Activated CD4-positive, alpha-beta memory T cell treated with anti-CD3 and anti-CD28 coated beads, Interleukin-2, amount 10 ng/mL, durations not matched to agents 7 days and 5 days (primary cell): Measurements from ENCODE around the gene SEMA6A. TPM values are rescaled to one million over a fixed set of nuclear protein-coding genes. Genes with fewer than 3 reads are reported as not detected.

Source experiments
- CTCF ChIA-PET: fragments of 350-600 bp; sonication (Branson Sonifier 250); formaldehyde crosslinking; loops from one replicate; lab custom pipeline; 2021; ENCODE audit warnings: antibody characterized with exemption, inconsistent platforms; lab: Charles Lee
- POLR2A ChIA-PET: fragments of 350-600 bp; sonication (Branson Sonifier 250); formaldehyde crosslinking; loops from one replicate; lab custom pipeline; 2021; ENCODE audit warnings: antibody characterized with exemption; lab: Charles Lee
- DNase-seq: peaks from one replicate; pipeline ENCODE4 v3.0.0-alpha.2; 2020
- H3K27ac Mint-ChIP-seq: one replicate; pipeline ENCODE4 v1.8.0; 2021; ENCODE audit warnings: mild to moderate bottlenecking, mixed read lengths
- H3K27me3 Mint-ChIP-seq: one replicate; pipeline ENCODE4 v1.8.0; 2021; ENCODE audit warnings: mixed read lengths
- H3K36me3 Mint-ChIP-seq: one replicate; pipeline ENCODE4 v1.8.0; 2021; ENCODE audit warnings: low read depth, mixed read lengths
- H3K4me1 Mint-ChIP-seq: one replicate; pipeline ENCODE4 v1.8.0; 2021; ENCODE audit warnings: mixed read lengths
- H3K4me3 Mint-ChIP-seq: one replicate; pipeline ENCODE4 v1.8.0; 2021; ENCODE audit warnings: mild to moderate bottlenecking, mixed read lengths
- H3K9me3 Mint-ChIP-seq: one replicate; pipeline ENCODE4 v1.8.0; 2021; ENCODE audit warnings: mixed read lengths
- total RNA-seq, 2 experiments: library from RNA; stranded (reverse); gene quantifications; one replicate each; pipeline ENCODE4 v1.2.3, GENCODE V29; 2021

SEMA6A gene
- total RNA-seq, 2 experiments from 2014 or later, result 0.13 TPM; not detected in 1

DNA sequence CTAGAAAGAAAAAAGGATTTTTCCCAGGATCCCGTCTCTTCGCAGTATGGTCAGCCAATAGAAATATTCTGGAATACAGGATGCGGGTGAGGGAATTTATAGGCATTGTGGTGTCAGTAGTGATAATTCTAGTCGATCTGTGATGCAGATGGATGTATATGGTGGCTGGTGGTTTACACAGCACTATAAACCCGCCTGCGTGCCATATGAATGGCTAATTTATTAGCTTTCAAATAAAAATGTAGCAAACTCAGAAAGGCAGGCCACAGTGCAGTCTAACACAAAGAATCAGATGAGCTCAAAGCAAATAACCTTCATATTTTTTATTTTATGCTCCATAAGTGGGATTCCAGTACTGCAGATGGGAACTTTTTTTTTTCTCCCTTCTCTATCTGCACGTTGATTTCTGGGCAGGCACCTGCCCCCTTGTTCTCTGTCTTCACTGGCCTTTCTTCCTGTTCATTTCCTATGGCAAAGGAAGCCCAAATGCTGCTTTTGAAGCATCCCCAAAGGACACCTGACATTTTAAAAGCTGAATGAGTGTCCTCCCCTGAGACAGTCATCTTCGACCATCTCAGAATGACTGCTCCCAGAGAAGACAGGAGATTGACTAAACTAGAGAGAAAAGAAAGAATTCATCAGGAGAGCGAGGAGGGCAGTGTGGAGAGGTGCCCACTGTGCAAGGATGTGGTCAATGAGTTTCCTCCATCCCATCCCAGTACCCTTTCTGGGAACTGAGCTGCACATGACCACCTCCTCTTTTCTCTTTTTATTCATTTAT, 52.1 kb downstream of the SEMA6A start:
- CTCF ChIA-PET, result no interaction called here
- Mint-ChIP-seq H3K36me3 (no peaks in the 10 kb centered on the region), H3K27ac (no peak overlapping the region), H3K27me3 (peaks cover 2% of the 10 kb centered on the region), H3K4me3 (no peak overlapping the region), H3K4me1 (no peaks in the 10 kb centered on the region), H3K9me3 (no peaks in the 10 kb centered on the region)
- POLR2A ChIA-PET, result no interaction called here
- DNase-seq, result no peak

GRCh38 chr5:116521173-116521872, 53.3 kb downstream of the SEMA6A start:
- no peaks in the 10 kb centered on the region for H3K36me3 Mint-ChIP-seq
- peaks cover 2% of the 10 kb centered on the region for H3K27me3 Mint-ChIP-seq
- ChIA-PET CTCF (no interaction called here), POLR2A (no interaction called here)
- no peak for DNase-seq
- H3K4me1 Mint-ChIP-seq, result no peaks in the 10 kb centered on the region
- H3K4me3 Mint-ChIP-seq, result no peak overlapping the region
- H3K27ac Mint-ChIP-seq, result no peak overlapping the region
- no peaks in the 10 kb centered on the region for H3K9me3 Mint-ChIP-seq

- no peak for DNase-seq
- no peak overlapping the region for H3K4me3 Mint-ChIP-seq
- H3K9me3 Mint-ChIP-seq, result no peaks in the 10 kb centered on the region
- H3K27ac Mint-ChIP-seq, result no peak overlapping the region
- no peaks in the 10 kb centered on the region for H3K36me3 Mint-ChIP-seq
- no peaks in the 10 kb centered on the region for H3K27me3 Mint-ChIP-seq
- POLR2A ChIA-PET, result no interaction called here
- no peaks in the 10 kb centered on the region for H3K4me1 Mint-ChIP-seq
- CTCF ChIA-PET, result no interaction called here
These were observed 53.9 kb downstream of the SEMA6A start for GRCh38 chr5:116520771-116521170.

- DNase-seq, result no peak
- no peaks in the 10 kb centered on the region for H3K27me3 Mint-ChIP-seq
- H3K27ac Mint-ChIP-seq, result no peak overlapping the region
- ChIA-PET CTCF (no interaction called here), POLR2A (no interaction called here)
- no peaks in the 10 kb centered on the region for H3K4me1 Mint-ChIP-seq
- H3K4me3 Mint-ChIP-seq, result no peak overlapping the region
- no peaks in the 10 kb centered on the region for H3K36me3 Mint-ChIP-seq
- no peaks in the 10 kb centered on the region for H3K9me3 Mint-ChIP-seq
These were observed 56.2 kb downstream of the SEMA6A start for GRCh38 chr5:116518423-116518822.

DNA sequence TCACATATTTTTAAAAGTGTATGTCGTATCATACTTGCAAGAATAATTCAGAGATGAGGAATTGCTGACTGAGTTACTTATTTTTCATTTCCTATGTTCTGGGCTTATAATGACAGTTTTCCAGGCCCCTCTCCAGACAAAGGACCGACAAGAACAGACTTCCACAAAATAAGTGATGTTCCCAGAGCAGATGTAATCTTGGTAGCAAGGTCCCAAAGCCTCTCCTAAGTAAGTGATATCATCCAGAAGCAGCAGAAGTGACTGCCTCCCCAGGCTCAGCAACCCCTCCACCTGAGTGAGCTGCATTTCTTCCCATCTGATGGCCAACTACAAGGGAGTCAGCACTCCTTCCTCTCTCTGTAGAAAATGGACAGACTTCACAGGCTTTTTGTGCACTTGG, 57.1 kb downstream of the SEMA6A start:
- no peaks in the 10 kb centered on the region for H3K36me3 Mint-ChIP-seq
- DNase-seq, result no peak
- no peak overlapping the region for H3K27ac Mint-ChIP-seq
- ChIA-PET POLR2A (no interaction called here), CTCF (no interaction called here)
- H3K9me3 Mint-ChIP-seq, result no peaks in the 10 kb centered on the region
- H3K4me1 Mint-ChIP-seq, result no peaks in the 10 kb centered on the region
- H3K4me3 Mint-ChIP-seq, result no peak overlapping the region
- H3K27me3 Mint-ChIP-seq, result no peaks in the 10 kb centered on the region

DNA sequence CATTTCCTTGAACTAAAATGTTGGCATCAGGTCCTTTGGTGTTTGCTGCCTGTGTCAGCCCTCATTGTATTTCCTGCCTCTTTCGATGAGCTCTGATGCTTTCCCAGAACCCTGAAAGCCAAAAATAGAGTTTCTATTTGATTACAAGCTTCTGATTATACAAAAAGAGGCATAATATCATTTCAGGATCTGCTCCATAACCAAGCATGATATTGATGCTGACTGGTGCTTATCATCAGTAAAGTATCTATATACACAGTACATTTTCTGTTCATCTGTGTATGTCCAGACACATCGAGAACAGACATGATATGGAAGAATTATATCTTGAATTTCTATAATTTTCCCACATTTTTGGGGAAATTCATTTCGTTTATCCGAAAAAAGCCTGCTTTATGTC, 58.6 kb downstream of the SEMA6A start:
- no peaks in the 10 kb centered on the region for H3K9me3 Mint-ChIP-seq
- no peak overlapping the region for H3K27ac Mint-ChIP-seq
- H3K27me3 Mint-ChIP-seq, result no peaks in the 10 kb centered on the region
- no peaks in the 10 kb centered on the region for H3K4me1 Mint-ChIP-seq
- ChIA-PET POLR2A (no interaction called here), CTCF (no interaction called here)
- H3K4me3 Mint-ChIP-seq, result no peak overlapping the region
- H3K36me3 Mint-ChIP-seq, result no peaks in the 10 kb centered on the region
- no peak for DNase-seq

GRCh38 chr5:116514421-116514970, 60.1 kb downstream of the SEMA6A start:
- DNase-seq, result no peak
- no peaks in the 10 kb centered on the region for H3K9me3 Mint-ChIP-seq
- H3K4me3 Mint-ChIP-seq, result no peak overlapping the region
- no peaks in the 10 kb centered on the region for H3K36me3 Mint-ChIP-seq
- ChIA-PET CTCF (no interaction called here), POLR2A (no interaction called here)
- H3K27me3 Mint-ChIP-seq, result no peaks in the 10 kb centered on the region
- no peak overlapping the region for H3K27ac Mint-ChIP-seq
- H3K4me1 Mint-ChIP-seq, result no peaks in the 10 kb centered on the region

GRCh38 chr5:116510517-116510916, 64.1 kb downstream of the SEMA6A start:
- Mint-ChIP-seq H3K27me3 (no peaks in the 10 kb centered on the region), H3K36me3 (no peaks in the 10 kb centered on the region), H3K27ac (no peak overlapping the region), H3K4me3 (no peak overlapping the region), H3K4me1 (no peaks in the 10 kb centered on the region), H3K9me3 (no peaks in the 10 kb centered on the region)
- CTCF ChIA-PET, result no interaction called here
- DNase-seq, result no peak
- POLR2A ChIA-PET, result no interaction called here

GRCh38 chr5:116509483-116510244, 65.0 kb downstream of the SEMA6A start:
- Mint-ChIP-seq H3K27me3 (no peaks in the 10 kb centered on the region), H3K9me3 (no peaks in the 10 kb centered on the region), H3K36me3 (no peaks in the 10 kb centered on the region), H3K4me1 (no peaks in the 10 kb centered on the region), H3K4me3 (no peak overlapping the region), H3K27ac (no peak overlapping the region)
- ChIA-PET CTCF (no interaction called here), POLR2A (no interaction called here)
- DNase-seq, result no peak

GRCh38 chr5:116508835-116509234, 65.8 kb downstream of the SEMA6A start:
- H3K4me3 Mint-ChIP-seq, result no peak overlapping the region
- CTCF ChIA-PET, result no interaction called here
- no peak for DNase-seq
- H3K9me3 Mint-ChIP-seq, result no peaks in the 10 kb centered on the region
- H3K27ac Mint-ChIP-seq, result no peak overlapping the region
- POLR2A ChIA-PET, result no interaction called here
- no peaks in the 10 kb centered on the region for H3K4me1 Mint-ChIP-seq
- H3K27me3 Mint-ChIP-seq, result no peaks in the 10 kb centered on the region
- H3K36me3 Mint-ChIP-seq, result no peaks in the 10 kb centered on the region

GRCh38 chr5:116507941-116508655, 66.5 kb downstream of the SEMA6A start:
- no peaks in the 10 kb centered on the region for H3K4me1 Mint-ChIP-seq
- H3K36me3 Mint-ChIP-seq, result no peaks in the 10 kb centered on the region
- ChIA-PET POLR2A (no interaction called here), CTCF (no interaction called here)
- no peaks in the 10 kb centered on the region for H3K27me3 Mint-ChIP-seq
- no peak for DNase-seq
- no peaks in the 10 kb centered on the region for H3K9me3 Mint-ChIP-seq
- no peak overlapping the region for H3K27ac Mint-ChIP-seq
- H3K4me3 Mint-ChIP-seq, result no peak overlapping the region

DNA sequence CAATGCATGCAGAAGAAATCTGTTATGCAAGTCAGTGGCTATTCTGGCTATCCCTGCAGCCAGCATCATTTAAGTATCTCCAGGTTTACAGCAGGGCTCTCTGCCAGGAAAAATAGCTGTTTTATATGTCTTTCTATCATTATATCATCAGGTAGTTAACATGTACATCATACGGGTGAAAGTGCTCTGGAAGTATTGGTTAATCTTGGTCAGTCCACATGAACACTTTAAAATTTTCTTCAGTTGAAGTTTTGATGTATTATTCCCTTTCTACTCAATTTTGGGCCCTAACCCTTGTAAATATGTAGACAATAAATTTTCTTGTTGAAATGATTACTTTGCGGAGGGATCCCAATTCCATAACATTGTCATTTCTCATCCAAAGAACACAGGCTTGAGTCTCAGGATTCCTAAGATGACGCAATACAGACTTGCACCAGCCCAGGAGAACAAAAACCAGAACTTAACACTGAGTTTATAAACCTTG, 67.5 kb downstream of the SEMA6A start:
- Mint-ChIP-seq H3K27me3 (no peaks in the 10 kb centered on the region), H3K4me3 (no peak overlapping the region), H3K4me1 (no peaks in the 10 kb centered on the region), H3K36me3 (no peaks in the 10 kb centered on the region), H3K27ac (no peak overlapping the region), H3K9me3 (no peaks in the 10 kb centered on the region)
- CTCF ChIA-PET, result no interaction called here
- POLR2A ChIA-PET, result no interaction called here
- DNase-seq, result no peak
